ENCODE results near the gene SLC38A5.
A peak's percentile ranks its signal among the peaks of the same experiment; 100 is the strongest.
"Not testable (repeated sequence)": the region's sequence is repeated elsewhere in the genome, so short reads cannot be mapped to it uniquely, and the experiment has no call there.

SLC38A5 gene

DNA sequence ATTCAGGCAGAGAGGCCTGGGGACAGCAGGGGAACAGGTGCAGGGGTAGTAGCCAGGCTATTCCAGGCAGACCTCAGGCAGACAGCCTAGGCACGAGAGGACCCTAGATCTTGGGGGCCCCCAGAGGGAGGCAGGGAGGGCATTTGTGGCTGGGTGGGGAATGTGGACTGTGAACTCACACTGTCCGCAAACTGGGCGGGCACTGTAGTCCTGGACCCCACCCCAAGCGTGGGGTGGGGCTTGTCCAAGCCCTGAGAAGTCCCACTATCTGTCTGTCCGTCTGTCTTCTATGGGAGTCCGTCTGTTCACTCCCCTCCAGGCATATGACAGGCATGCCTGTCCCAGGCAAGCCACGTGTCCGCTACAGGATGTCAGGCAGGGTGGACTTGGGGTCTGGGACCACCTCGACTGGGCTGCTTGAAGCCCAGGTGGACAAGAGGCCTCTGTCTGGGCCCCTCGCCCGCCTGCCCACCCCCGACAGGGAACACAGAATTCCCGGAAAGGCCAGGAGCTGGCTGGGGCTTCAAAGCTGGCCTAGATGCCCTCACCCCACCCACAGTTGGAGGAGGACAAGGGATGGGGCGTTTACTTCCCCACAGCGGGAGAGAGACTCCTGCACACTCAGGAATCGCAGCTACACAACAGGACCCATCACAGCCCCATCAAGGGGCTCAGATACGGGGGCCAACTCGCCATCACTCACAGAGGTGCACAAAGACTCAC is at the start of gene SLC38A5:
Gene SLC38A5, minus strand, starts transcription at position 151 of the 723 bp plus-strand sequence. CDS start 2,336 bp downstream, outside the sequence.
- DNase-seq: no peak

DNA sequence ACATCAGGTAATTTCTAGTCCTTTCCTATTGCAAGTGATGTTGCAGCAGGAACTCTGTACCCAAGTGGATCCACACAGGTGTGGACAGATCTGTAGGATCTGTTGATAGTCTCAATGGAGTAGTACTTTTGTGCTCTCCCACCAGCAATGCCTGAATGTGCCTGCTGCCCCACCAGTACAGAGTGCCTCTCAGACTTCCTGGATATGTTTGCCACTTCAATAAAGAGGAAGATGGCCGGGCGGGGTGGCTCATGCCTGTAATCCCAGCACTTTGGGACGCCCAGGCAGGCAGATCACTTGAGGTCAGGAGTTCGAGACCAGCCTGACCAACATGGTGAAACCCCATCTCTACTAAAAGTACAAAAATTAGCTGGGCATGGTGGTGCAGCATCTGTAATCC is 49.4 kb upstream of the SLC38A5 start:
- not testable (repeated sequence) for DNase-seq

DNA sequence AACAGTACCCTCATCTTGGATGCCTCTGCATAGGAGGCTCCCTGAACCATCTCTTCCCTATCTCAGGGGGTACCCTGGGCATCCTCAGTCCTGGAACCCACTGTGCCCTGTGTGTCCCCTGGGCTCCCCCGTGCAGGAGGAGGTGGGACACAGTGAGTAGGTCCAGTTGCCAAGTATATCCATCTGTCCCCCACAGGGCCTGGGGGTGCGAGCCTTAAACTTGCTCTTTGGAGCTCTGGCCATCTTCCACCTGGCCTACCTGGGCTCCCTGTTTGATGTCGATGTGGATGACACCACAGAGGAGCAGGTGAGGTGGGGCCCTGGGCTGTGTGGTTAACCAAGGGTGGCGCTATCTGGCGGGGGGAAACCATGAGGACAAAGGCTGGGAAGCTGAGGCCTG is 46.9 kb upstream of the SLC38A5 start:
- no peak for DNase-seq

DNA sequence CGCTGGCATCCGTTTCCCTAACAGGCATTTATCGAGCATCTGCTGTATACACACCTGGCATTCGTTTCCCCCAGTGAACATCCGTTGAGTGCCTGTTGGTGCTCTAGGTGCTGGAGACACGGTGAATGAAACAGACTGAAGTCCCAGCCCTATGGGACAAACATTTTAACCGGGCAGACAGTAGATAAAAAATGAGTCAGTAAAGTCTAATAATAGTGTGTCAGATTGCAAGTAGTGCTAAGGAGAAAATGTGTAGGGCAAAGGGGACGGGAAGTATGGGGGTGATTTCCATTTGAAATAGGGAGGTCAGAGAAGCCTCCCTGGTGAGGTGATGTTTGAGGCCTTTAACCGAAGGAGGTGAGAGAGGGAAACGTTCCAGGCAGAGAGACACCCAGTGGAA is 46.2 kb upstream of the SLC38A5 start:
- DNase-seq: no peak

DNA sequence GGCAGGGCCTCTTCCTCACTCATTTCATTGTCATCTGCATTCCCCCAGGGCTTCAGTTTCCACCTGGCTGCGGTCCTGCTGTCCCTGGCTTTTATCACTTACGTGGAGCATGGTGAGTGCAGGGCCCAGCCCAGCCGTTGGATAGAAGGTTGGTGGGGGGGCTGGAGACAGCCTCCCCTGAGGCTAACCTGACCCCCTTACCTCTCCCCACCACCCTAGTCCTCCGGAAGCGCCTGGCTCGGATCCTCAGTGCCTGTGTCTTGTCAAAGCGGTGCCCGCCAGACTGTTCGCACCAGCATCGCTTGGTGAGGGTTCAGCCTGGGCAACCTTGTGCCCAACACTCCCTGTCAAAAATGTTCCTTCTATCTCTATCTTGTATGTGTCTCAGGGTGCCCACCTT is 45.8 kb upstream of the SLC38A5 start:
- DNase-seq: no peak

DNA sequence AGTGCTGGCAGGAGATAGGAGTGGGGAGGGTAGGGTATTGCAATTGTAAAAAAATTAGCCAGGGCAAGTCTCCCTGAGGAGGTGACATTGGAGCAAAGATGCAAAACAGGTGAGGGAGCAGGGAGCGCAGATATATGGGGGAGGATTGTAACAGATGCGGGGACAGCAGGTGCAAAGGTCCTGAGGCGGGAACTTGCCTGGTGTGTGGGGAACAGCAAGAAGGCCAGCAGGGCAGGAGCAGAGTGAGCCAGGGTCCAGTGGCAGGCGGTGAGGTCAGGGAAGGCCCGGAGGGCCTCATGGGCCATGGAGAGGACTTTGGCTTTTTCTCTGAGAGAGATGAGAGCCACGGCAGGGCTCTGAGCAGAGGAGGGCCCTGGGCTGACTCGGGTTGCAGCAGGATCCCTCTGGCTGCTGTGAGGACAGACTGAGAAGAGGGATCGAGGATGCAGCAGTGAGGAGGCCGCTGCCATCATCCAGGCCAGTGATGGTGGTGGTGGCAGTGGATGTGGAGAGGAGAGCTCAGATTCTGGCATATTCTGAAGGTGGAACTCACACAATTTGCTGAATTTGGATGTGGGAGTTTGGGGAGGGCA is 44.9 kb upstream of the SLC38A5 start:
- no peak for DNase-seq

DNA sequence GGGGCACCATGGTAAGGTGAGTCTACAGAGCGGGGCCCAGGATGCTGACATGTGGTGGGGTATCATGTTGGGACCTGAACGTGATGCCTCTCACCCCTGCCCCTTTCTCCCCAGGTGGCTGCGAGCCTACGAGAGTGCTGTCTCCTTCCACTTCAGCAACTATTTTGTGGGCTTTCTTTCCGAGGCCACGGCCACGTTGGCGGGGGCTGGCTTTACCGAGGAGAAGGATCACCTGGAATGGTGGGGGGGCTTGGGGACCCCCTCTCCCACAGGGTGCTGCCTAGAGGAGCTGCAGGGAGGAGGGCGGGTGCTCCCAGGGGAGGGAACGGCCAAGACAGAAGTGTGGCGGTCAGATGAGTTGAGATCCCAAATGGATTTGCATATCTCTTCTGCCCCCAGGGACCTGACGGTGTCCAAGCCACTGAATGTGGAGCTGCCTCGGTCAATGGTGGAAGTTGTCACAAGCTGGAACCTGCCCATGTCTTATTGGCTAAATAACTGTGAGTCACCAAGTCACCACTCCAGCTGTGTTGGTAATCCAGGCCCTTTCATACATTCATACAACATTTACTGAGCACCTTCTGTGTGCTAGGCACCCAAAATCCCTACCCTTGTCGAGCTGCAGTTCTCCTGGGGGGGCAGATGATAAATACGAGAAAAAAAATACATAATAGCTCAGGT is 44.2 kb upstream of the SLC38A5 start:
- no peak for DNase-seq

DNA sequence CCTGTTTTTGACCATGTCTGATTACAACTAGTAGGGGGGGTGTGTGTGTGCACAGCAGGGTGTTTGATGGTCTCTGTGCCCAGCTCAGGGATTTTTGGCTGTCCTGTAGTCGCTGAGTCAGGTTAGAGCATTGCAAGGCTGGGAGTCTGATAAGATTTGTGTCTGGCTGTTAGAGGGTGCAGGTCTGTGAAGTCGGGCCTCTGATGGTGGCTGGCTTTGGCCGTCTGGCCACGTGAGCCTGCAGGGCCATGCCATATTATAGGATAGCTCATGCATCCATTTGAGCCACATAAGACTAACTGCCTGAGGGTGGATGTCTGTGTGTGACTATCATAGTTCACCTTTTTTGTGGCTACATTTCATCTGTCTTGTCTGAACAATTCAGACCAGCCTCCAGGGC is 43.6 kb upstream of the SLC38A5 start:
- DNase-seq: no peak

DNA sequence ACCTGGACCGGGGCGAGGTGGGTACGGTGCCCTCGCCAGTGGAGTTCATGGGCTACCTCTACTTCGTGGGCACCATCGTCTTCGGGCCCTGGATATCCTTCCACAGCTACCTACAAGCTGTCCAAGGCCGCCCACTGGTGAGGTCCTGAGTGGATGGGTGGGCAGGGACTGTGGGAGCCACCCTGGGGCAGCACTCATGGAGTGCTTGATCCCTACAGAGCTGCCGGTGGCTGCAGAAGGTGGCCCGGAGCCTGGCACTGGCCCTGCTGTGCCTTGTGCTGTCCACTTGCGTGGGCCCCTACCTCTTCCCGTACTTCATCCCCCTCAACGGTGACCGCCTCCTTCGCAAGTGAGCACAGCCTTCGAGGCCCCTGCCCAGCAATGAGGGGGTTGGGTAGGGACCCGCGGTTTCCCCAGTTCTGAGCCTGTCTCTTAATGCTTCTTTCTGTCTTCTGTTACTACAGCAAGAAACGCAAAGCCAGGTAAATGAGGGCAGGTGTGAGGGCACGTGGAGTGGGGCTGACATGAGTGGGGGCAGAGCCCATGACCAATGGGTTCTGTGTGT is 42.4 kb upstream of the SLC38A5 start:
- no peak for DNase-seq

DNA sequence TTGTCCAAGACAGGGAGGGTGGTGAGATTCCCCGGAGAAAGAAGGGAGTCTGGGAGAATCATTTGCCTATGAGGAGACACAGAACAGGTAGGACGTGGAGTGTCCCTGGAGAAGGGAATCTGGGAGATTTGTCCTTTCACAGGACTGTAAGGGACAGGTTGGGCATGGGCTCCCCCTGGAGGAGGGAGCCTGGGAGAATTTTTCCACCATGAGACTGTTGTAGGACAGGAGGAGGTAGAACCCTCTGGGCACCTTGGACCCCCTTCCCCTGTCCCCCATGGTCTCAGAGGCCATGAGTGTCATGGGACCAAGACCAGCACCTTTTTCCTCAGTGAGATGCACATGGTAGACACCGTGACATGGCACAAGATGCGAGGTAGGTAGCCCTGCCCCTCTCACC is 41.5 kb upstream of the SLC38A5 start:
- DNase-seq: no peak

DNA sequence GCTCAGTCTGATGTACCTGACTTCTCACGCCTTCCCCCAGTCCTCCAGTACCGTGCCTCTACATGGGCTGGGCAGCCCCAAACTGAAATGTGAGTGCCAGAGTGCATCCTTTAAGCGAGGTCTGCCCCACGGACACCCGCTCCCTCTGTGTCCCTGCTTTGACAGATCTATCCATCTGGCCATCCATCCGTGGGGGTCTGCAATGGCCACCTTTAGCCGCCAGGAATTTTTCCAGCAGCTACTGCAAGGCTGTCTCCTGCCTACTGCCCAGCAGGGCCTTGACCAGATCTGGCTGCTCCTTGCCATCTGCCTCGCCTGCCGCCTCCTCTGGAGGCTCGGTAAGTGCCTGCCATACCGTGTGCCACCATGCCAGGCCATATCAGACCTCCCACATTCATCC is 39.6 kb upstream of the SLC38A5 start:
- DNase-seq: no peak

DNA sequence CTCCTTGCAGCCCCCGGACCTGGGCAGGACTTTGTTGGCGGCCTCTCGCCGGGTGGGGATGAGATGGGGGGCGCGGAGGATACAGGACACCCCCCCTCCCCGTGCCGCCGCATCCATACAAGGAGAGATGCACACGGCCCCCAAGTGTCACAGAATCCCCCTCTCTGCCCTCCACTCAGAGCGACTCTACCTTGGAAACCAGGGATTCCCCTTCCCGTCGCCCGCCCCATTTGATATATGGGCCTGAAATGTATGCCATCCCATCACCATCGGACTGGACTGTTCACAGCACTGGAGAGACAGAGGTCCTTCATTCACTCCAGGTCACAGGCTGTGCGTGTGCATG is 39.2 kb upstream of the SLC38A5 start:
- DNase-seq: no peak

DNA sequence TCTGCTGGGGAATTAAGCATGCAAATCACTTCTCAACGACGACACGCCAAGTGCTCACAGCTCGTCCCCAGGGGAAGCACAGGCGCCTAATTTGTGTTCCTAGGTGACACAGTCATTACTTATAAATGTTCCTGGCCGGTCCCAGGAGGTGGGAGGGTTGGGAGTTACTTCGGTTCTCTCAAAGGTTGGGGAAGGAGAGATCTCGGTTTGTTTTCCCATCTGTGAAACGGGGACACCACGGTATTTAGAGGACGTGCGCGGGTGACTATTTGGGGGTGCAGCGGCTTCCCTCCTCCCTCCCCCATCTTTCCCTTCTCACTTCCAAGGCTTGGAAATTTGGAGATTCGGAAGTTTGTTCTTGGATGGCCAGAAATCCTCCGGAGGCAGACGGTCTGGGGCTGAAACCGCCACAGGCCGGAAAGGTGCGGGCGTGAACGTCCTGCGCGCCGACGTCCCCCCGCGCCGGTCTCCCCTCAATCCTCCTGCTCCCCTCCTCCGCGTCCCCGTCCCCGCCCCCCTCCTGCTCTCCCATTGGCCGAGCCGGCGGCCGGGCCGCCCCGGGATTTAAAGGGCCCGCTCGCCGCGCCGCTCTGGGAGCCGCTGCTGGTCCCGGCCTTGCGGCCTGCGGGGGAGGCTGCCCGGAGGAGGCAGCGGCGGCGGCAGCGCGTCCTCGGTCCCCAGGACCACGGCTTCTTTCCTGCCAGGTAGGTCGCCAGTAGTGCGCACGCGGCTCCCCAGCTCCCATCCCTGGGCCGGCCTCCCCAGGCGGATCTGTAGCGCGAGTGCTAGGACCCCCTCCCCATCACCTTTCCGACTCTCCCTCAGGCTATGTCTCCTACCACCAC is 38.6 kb upstream of the SLC38A5 start, which contains the start of gene PORCN:
Gene PORCN, plus strand, starts transcription at position 593 of the 845 bp plus-strand sequence. CDS start 829 bp downstream, outside the sequence.
- peak; percentile 76 for DNase-seq

DNA sequence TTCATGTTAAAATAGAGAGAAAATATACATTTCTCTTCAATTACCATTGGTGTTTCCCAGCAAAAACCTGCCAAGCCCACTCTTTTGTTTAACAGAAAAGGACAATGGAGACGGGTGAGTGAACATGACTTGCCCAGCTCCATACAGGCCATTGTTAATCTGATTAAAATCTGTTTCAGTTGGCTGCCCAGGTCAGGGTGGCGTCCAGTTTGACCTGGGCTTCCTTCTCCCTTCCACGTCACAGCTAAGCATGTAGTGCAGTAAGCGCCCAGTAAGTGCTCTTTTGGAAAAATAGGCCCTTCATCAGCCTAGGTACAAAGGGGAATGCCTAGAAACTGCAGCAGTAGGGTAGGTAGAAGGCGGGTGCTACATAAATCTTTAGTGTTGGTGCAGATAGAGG is 37.2 kb upstream of the SLC38A5 start:
- DNase-seq: no peak

DNA sequence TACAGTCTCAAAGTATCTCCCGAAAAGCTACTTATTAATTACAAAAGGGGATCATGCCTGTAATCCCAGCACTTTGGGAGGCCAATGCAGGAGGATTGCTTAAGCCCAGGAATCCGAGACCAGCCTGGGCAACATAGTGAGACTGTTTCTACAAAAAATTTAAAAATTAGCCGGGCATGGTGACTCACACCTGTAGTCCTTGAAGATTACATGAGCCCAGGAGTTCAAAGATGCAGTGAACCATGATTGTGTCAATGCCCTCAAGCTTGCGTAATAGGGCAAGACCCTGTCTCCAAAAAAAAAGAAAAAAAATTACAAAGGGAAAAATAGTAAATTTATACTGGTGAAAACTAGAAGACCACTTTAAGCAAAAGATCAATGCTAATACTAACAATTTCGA is 35.4 kb upstream of the SLC38A5 start:
- no peak for DNase-seq

DNA sequence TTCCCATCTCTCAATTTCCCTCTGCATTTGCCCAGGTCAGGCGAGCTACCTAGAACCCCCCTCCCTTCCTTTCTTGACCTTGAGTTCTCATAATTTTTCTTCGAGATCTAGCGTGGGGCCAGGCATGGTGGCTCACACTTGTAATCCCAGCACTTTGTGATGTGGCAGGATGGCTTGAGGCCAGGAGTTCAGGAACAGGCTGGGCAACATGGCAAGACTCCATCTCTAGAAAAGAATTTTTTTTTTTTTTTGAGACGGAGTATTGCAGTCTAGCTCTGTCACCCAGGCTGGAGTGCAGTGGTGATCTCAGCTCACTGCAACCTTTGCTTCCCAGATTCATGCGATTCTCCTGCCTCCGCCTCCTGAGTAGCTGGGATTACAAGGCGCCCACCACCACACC is 34.2 kb upstream of the SLC38A5 start:
- DNase-seq: no peak

DNA sequence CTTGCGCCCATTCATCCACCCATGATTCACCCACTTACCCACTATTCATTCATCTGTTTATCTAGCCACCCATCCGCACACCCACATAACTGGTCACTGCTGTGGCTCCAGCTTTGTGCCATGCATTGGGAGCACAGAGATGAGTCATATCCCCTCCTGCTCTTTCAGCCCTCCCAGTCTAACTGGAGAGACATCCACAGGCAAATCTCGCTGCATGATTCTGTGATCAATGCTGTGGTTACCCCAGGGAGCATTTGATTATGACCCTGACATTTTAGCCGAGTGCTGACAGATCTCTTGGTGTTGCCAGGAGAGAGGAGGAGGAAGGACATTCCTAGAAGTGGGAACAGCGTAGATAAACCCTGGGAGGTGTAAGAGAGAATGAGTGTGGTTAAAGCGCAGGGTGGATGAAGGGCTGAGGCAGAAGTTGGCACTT is 28.3 kb upstream of the SLC38A5 start:
- DNase-seq: no peak

DNA sequence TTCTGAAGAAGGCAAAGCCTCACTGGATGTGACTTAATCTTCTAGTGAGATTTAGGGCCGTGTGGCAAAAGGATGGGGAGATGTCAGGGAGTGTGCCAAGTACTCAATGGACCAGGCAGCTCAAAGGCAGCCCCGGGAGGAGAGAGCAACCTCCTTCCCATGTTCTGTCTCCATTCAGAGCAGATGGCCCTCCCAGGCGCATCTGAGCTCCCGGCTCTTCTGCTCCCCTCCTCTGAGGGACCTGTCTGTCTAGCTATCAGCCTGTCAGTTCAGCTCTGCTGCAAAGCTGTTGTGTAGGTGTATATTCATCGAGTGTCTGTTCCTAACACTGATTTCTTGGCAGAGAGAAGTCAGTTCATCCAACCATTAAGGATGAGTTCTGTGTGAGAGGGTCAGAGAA is 27.8 kb upstream of the SLC38A5 start:
- no peak for DNase-seq

DNA sequence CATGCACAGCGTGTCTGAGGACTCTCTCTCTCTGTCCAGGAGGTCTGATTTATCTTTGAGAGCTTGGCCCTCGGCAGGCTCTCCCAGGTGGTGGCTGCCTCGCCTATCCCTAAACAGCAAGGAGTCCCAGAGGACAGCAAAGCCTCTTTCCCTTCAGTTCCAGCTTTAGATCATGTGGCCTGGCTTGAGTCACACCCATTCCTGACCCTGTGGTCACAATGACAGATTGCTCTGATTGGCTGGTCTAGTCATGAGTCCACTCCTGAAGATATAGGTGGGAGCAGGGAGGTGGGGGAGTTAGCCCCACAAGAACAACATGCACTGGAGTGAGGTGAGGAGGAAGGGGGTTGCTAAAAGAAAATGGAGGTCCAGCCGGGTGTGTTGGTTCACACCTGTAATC is 26.6 kb upstream of the SLC38A5 start:
- no peak for DNase-seq

DNA sequence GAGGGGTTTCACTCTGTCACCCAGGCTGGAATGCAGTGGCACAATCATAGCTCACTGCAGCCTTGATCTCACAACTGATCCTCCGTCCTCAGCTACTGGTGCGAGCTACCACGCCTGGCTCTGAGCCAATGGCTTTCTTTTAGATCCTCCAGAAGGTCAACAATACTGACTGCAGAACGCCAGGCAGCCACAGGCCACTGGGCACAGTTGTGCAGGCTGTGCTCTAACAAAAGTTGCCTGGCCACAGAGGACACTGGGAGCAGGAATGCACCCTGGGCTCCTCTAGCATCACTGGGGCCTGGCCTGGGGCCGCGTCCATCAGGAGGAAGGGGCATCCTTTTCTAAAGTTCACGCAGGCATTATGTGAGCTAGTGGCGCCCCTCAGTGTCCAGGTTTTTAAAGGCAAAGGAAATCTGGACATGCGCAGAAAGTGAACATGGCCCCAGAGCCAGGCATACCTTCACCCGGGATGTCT is 23.9 kb upstream of the SLC38A5 start:
- DNase-seq: no peak

DNA sequence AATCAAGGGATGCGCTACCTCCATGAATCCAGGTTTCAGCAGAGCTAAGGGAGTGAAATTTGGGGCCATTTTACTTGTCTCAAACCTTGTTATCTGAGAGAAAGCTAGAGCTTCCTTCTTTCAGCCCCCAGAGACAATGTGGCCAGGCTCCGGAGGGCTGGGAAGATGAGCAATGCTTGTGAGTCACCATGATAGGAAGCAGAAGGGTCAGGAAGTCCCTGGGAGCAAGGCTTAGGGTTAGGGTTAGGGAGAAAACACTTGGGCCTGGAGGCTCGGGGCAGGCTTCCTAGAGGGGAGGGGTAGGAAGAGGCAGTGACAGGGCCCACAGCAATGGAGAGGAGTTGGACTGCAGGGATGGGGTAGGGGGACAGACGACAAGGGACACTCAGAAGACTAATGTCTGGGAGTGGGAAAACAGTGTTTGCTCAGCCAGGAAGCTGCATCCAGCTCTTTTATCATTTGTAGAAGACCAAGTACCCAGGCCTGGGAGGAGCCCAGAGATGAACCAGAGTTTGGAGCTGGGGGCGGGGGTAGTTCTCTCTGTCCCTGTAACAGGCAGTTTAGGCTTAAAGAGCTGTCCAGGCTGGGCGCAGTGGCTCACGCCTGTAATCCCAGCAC is 22.3 kb upstream of the SLC38A5 start:
- no peak for DNase-seq

DNA sequence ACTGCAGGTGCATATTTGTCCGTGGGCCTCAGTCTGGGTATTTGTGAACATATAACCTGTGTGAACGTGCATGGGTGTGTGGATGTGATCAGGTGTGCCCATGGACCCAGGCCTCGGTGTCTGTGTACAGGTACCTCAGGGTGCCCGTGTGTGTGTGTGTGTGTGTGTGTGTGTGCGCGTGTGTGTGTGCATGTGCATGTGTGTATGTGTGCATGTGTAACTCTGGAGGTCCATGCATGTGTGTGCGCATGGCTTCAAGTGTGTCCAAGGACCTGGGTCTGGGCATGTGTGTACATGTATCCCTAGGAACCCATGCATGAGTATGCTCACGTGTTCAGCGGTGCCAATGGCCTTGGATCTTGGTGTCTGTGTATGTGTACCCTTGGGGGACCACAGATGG is 21.7 kb upstream of the SLC38A5 start:
- DNase-seq: no peak

All from NK-92 treated with Interleukin-12 subunit alpha and Interleukin-12 subunit beta, amount 100 ng/mL, for 24 hours (cell line).